NOMO-1 (cell line): ENCODE measurements around the gene ABCC9.

ENCODE experiments used
- DNase-seq, 2 experiments: peaks; one replicate each; lab custom pipeline; 2025; ENCODE audit not compliant: unreplicated experiment in 2 of 2; lab: John Stamatoyannopoulos, UW

Gene ABCC9

GRCh38 chr12:21776175-21776574, 165.1 kb downstream of the ABCC9 start:
- DNase-seq: no peak

GRCh38 chr12:21775133-21775820, 165.9 kb downstream of the ABCC9 start:
- DNase-seq: no peak

GRCh38 chr12:21774358-21775132, 166.7 kb downstream of the ABCC9 start, which contains the start of gene KCNJ8:
KCNJ8 (minus strand) TSS chr12:21774706; CDS start chr12:21773616, 1,090 bp downstream.
- DNase-seq: no peak

GRCh38 chr12:21773806-21774205, 167.4 kb downstream of the ABCC9 start:
- DNase-seq: no peak

GRCh38 chr12:21773263-21773741, 167.9 kb downstream of the ABCC9 start:
- DNase-seq: no peak

GRCh38 chr12:21771311-21771710, 169.9 kb downstream of the ABCC9 start:
- DNase-seq: no peak

GRCh38 chr12:21769307-21769706, 171.9 kb downstream of the ABCC9 start:
- DNase-seq: no peak

- no peak for DNase-seq
Measured at GRCh38 chr12:21766403-21766802, 174.8 kb downstream of the ABCC9 start.

- no peak for DNase-seq
Measured at GRCh38 chr12:21764950-21765349, 176.3 kb downstream of the ABCC9 start.

- no peak for DNase-seq
Measured at GRCh38 chr12:21764065-21764464, 177.2 kb downstream of the ABCC9 start.

GRCh38 chr12:21763531-21763930, 177.7 kb downstream of the ABCC9 start:
- DNase-seq: no peak

GRCh38 chr12:21759737-21760136, 181.5 kb downstream of the ABCC9 start:
- no peak for DNase-seq

GRCh38 chr12:21757735-21758134, 183.5 kb downstream of the ABCC9 start:
- no peak for DNase-seq

- no peak for DNase-seq
Measured at GRCh38 chr12:21756699-21757098, 184.5 kb downstream of the ABCC9 start.

GRCh38 chr12:21751517-21751916, 189.7 kb downstream of the ABCC9 start:
- no peak for DNase-seq
